Thyroid gland (tissue), 4 donors: Measurements from ENCODE around the gene OR51A2. TPM values are rescaled to one million over a fixed set of nuclear protein-coding genes. Genes with fewer than 3 reads are reported as not detected.

Experiments used
- DNase-seq, 2 donors: peaks; one replicate each; pipeline ENCODE4 v3.0.0-alpha.2; 2019
- H3K27ac ChIP-seq, 3 donors: fragments of 200-600 bp; sonication (generic); 1 replicate in 2 of 3; 2 replicates in 1 of 3; pipeline ENCODE4 v1.5.1; 2016 to 2019; ENCODE audit warnings: mild to moderate bottlenecking in 1 of 3, moderate library complexity in 1 of 3
- H3K27me3 ChIP-seq: fragments of 200-600 bp; sonication (generic); one replicate; pipeline ENCODE4 v1.5.1; 2019
- H3K36me3 ChIP-seq, 2 donors: fragments of 200-600 bp; sonication (generic); one replicate each; pipeline ENCODE4 v1.5.1; 2016 to 2019
- H3K4me1 ChIP-seq, 2 donors: fragments of 200-600 bp; sonication (generic); one replicate each; pipeline ENCODE4 v1.5.1; 2017 to 2019
- H3K4me3 ChIP-seq, 3 donors: fragments of 200-600 bp; sonication (generic); replicated peaks in 1 of 3; 1 replicate in 2 of 3; 2 replicates in 1 of 3; pipeline ENCODE4 v1.5.1; 2016; ENCODE audit warnings: mild to moderate bottlenecking in 1 of 3
- H3K9me3 ChIP-seq: fragments of 200-600 bp; sonication (generic); one replicate; pipeline ENCODE4 v1.5.1; 2017
- CTCF ChIP-seq, 6 experiments: fragments of 200-600 bp in 3 of 6; fragments of 450-650 bp in 3 of 6; sonication (generic) in 3 of 6; IDR thresholded peaks; one replicate each; pipeline ENCODE4 v1.5.1; 2016 to 2019; ENCODE audit warnings: antibody characterized with exemption in 6 of 6, mild to moderate bottlenecking in 2 of 6, inconsistent platforms in 1 of 6, moderate library complexity in 1 of 6
- POLR2A ChIP-seq, 2 donors: fragments of 450-650 bp; IDR thresholded peaks; one replicate each; pipeline ENCODE4 v1.6.1; 2017; ENCODE audit warnings: antibody characterized with exemption in 2 of 2, mild to moderate bottlenecking in 2 of 2, moderate library complexity in 1 of 2
- WGBS, 2 donors: methylation state at CpG; one replicate each; pipeline ENCODE4 v1.1.5; 2017; 5-methylcytosine and 5-hydroxymethylcytosine counted together
- intact Hi-C: fragments of 100-400 bp; cut with DNase I; formaldehyde crosslinking; loops from one replicate; pipeline ENCODE4 v1.15.1; 2023
- total RNA-seq, 4 donors: library from RNA; depleted of rRNA; stranded (reverse); fragments of >200 nt; gene quantifications; one replicate each; pipeline ENCODE4 v1.2.3, GENCODE V29; 2016

The OR51A2 gene
- total RNA-seq, 4 donors from 2014 or later, result not detected

- DNase-seq, result no peak
- TF ChIP-seq POLR2A (IDR thresholded peaks at IDR 0.05) (no peak), CTCF (IDR thresholded peaks at IDR 0.05) (no peak)
- no peak within 1 kb of the TSS for H3K27ac ChIP-seq
- intact Hi-C loops, result no loop called here
- H3K4me3 ChIP-seq, result no peak within 1 kb of the TSS
- no peaks in the 10 kb centered on the region for H3K9me3 ChIP-seq
- no peaks in the 10 kb centered on the region for H3K4me1 ChIP-seq
- H3K27me3 ChIP-seq, result no peaks in the 10 kb centered on the region
- no peaks in the 10 kb centered on the region for H3K36me3 ChIP-seq
- WGBS, 2 donors, result 88 to 94% methylated on average over 1 of the region's 1 CpG
Measured at GRCh38 chr11:4924239-4924638, 31.3 kb downstream of the OR51A2 start, which contains the start of gene OR51G1. Gene OR51G1 (minus strand): TSS chr11:4924339. CDS start chr11:4924339, 0 bp downstream.

GRCh38 chr11:4922304-4922703 is 33.2 kb downstream of the OR51A2 start:
- 79 to 81% methylated on average over 1 of the region's 1 CpG for WGBS, 2 donors

GRCh38 chr11:4921796-4922195 is 33.7 kb downstream of the OR51A2 start:
- TF ChIP-seq POLR2A (IDR thresholded peaks at IDR 0.05) (no peak), CTCF (IDR thresholded peaks at IDR 0.05) (no peak)
- 87 to 91% methylated on average over 1 of the region's 1 CpG for WGBS, 2 donors
- Histone ChIP-seq H3K36me3 (no peaks in the 10 kb centered on the region), H3K27ac (no peak overlapping the region), H3K4me3 (no peak overlapping the region), H3K9me3 (no peaks in the 10 kb centered on the region), H3K27me3 (no peaks in the 10 kb centered on the region), H3K4me1 (no peaks in the 10 kb centered on the region)
- no peak for DNase-seq
- intact Hi-C loops, result no loop called here

More at GRCh38 chr11:4922304-4922703, 33.2 kb downstream of the OR51A2 start:
- no peaks in the 10 kb centered on the region for H3K9me3 ChIP-seq
- no peaks in the 10 kb centered on the region for H3K4me1 ChIP-seq
- intact Hi-C loops, result no loop called here
- H3K27me3 ChIP-seq, result no peaks in the 10 kb centered on the region
- H3K27ac ChIP-seq, result no peak overlapping the region
- DNase-seq, result no peak
- H3K4me3 ChIP-seq, result no peak overlapping the region
- no peak for TF ChIP-seq CTCF (IDR thresholded peaks at IDR 0.05)
- TF ChIP-seq POLR2A (IDR thresholded peaks at IDR 0.05), result no peak
- no peaks in the 10 kb centered on the region for H3K36me3 ChIP-seq

- no peak for TF ChIP-seq POLR2A (IDR thresholded peaks at IDR 0.05)
- TF ChIP-seq CTCF (IDR thresholded peaks at IDR 0.05), result no peak
- Histone ChIP-seq H3K27me3 (no peaks in the 10 kb centered on the region), H3K4me1 (no peaks in the 10 kb centered on the region), H3K9me3 (no peaks in the 10 kb centered on the region), H3K4me3 (no peak within 1 kb of the TSS), H3K27ac (no peak within 1 kb of the TSS), H3K36me3 (no peaks in the 10 kb centered on the region)
- intact Hi-C loops, result no loop called here
- WGBS, 2 donors, result 79 to 90% methylated on average over 4 of the region's 4 CpGs
- no peak for DNase-seq
Measured at GRCh38 chr11:4919250-4919649, 36.3 kb downstream of the OR51A2 start, which contains the start of gene OR51G2. Gene OR51G2 (minus strand): TSS chr11:4919350. CDS start chr11:4915663, 3,687 bp downstream.

GRCh38 chr11:4916581-4916980 is 38.9 kb downstream of the OR51A2 start:
- no peak overlapping the region for H3K4me3 ChIP-seq
- H3K36me3 ChIP-seq, result no peaks in the 10 kb centered on the region
- H3K9me3 ChIP-seq, result no peaks in the 10 kb centered on the region
- intact Hi-C loops, result no loop called here
- H3K4me1 ChIP-seq, result no peaks in the 10 kb centered on the region
- DNase-seq, result no peak
- no peak overlapping the region for H3K27ac ChIP-seq
- H3K27me3 ChIP-seq, result no peaks in the 10 kb centered on the region
- TF ChIP-seq CTCF (IDR thresholded peaks at IDR 0.05) (no peak), POLR2A (IDR thresholded peaks at IDR 0.05) (no peak)

Other genes starting within 250 kb of the OR51A2 start
- not detected for gene OR51F1, start 185.8 kb downstream of the OR51A2 start, total RNA-seq
- gene OR52R1, start 151.3 kb downstream of the OR51A2 start, total RNA-seq, result not detected
- gene OR51F2, start 134.4 kb downstream of the OR51A2 start, total RNA-seq, result not detected
- gene OR51S1, start 106.5 kb downstream of the OR51A2 start, total RNA-seq, result under 1 TPM in 1 of 4 donors, not detected in 3; 0.27 TPM
- gene OR51T1, start 73.8 kb downstream of the OR51A2 start, total RNA-seq, result not detected
- not detected for gene OR51A7, start 51.9 kb downstream of the OR51A2 start, total RNA-seq
- not detected for gene OR51G2, start 36.4 kb downstream of the OR51A2 start, total RNA-seq
- not detected for gene OR51G1, start 31.4 kb downstream of the OR51A2 start, total RNA-seq
- gene OR51A4, start 8.1 kb downstream of the OR51A2 start, total RNA-seq, result not detected
- not detected for gene OR51L1, start 39.1 kb upstream of the OR51A2 start, total RNA-seq
- gene OR52J3, start 90.8 kb upstream of the OR51A2 start, total RNA-seq, result not detected
- not detected for gene OR52E2, start 103.9 kb upstream of the OR51A2 start, total RNA-seq
- gene OR52E1, start 113.9 kb upstream of the OR51A2 start, total RNA-seq, result not detected
- not detected for gene OR52A5, start 182.6 kb upstream of the OR51A2 start, total RNA-seq
- gene OR52A1, start 199.0 kb upstream of the OR51A2 start, total RNA-seq, result not detected
- not detected for gene OR51V1, start 245.0 kb upstream of the OR51A2 start, total RNA-seq